ENCODE data around the gene PPARGC1A.

GRCh38 chr4:23889391-23889790 lies 456 bp downstream of the PPARGC1A start:
- no peak for TF ChIP-seq CTCF (conservative IDR thresholded peaks at IDR 0.05; ENCODE audit: low read depth in 2 of 2)
- TF ChIP-seq EZH2phosphoT487 (IDR thresholded peaks at IDR 0.05; ENCODE audit: unreplicated experiment): no peak
- no peak for TF ChIP-seq POLR2AphosphoS5 (IDR thresholded peaks at IDR 0.05; ENCODE audit: low read depth)
